Neural cell (in vitro differentiated cells): ENCODE data around the gene MAP3K14. TPM values are rescaled to one million over a fixed set of nuclear protein-coding genes. Genes with fewer than 3 reads are reported as not detected.

ENCODE experiments used
- H2AFZ ChIP-seq: fragments of 200-600, 300-800 bp; sonication (generic), shearing (Covaris generic); 2 replicates; pipeline ENCODE4 v1.6.0; 2014; ENCODE audit warnings: low read depth, mild to moderate bottlenecking, antibody characterized with exemption, low read length, moderate library complexity
- H3F3A ChIP-seq: fragments of 200-600 bp; shearing (Covaris generic); 2 replicates; pipeline ENCODE4 v1.6.1; 2016; ENCODE audit warnings: mild to moderate bottlenecking, moderate library complexity, mixed read lengths, antibody characterized with exemption, low read length; ENCODE audit not compliant: insufficient read depth, poor library complexity, severe bottlenecking
- H3K27ac ChIP-seq: fragments of 200-600, 300-800 bp; sonication (generic), shearing (Covaris generic); 2 replicates; pipeline ENCODE4 v1.5.1; 2014; ENCODE audit warnings: mild to moderate bottlenecking, low read length, moderate library complexity
- H3K27me3 ChIP-seq: fragments of 300-800, 200-600 bp; sonication (generic), shearing (Covaris generic); 2 replicates; pipeline ENCODE4 v1.6.0; 2014; ENCODE audit warnings: mild to moderate bottlenecking, low read depth, low read length, moderate library complexity; ENCODE audit not compliant: insufficient read depth
- H3K36me3 ChIP-seq: fragments of 300-800, 200-600 bp; sonication (generic), shearing (Covaris generic); 2 replicates; pipeline ENCODE4 v1.5.1; 2014; ENCODE audit warnings: mild to moderate bottlenecking, antibody characterized with exemption, low read length, moderate library complexity; ENCODE audit not compliant: insufficient read depth
- H3K4me2 ChIP-seq: fragments of 300-800, 200-600 bp; sonication (generic), shearing (Covaris generic); 2 replicates; pipeline ENCODE4 v1.6.0; 2014; ENCODE audit warnings: mild to moderate bottlenecking, low read length
- H3K4me3 ChIP-seq: fragments of 300-800, 200-600 bp; sonication (generic), shearing (Covaris generic); 2 replicates; pipeline ENCODE4 v1.5.1; 2014; ENCODE audit warnings: mild to moderate bottlenecking, low read length, moderate library complexity
- H3K79me2 ChIP-seq: fragments of 200-600 bp; shearing (Covaris generic); replicated peaks from 2 replicates; pipeline ENCODE4 v1.6.0; 2014; ENCODE audit warnings: mild to moderate bottlenecking, low read length, moderate library complexity; ENCODE audit not compliant: insufficient read depth
- H3K9ac ChIP-seq: fragments of 300-800, 200-600 bp; sonication (generic), shearing (Covaris generic); 2 replicates; pipeline ENCODE4 v1.6.1; 2016; ENCODE audit warnings: mild to moderate bottlenecking, low read length, mixed read lengths
- H3K9me2 ChIP-seq: fragments of 200-600 bp; shearing (Covaris generic); 2 replicates; pipeline ENCODE4 v1.6.1; 2016; ENCODE audit warnings: mild to moderate bottlenecking, low read length, mixed read lengths; ENCODE audit not compliant: insufficient read depth
- H3K9me3 ChIP-seq: fragments of 200-600, 300-800 bp; sonication (generic), shearing (Covaris generic); 2 replicates; pipeline ENCODE4 v1.6.1; 2016; ENCODE audit warnings: mild to moderate bottlenecking, mixed run types, low read length, moderate library complexity, mixed read lengths
- H4K20me1 ChIP-seq: fragments of 200-600 bp; shearing (Covaris generic); 2 replicates; pipeline ENCODE4 v1.6.1; 2016; ENCODE audit warnings: mild to moderate bottlenecking, mixed run types; ENCODE audit not compliant: insufficient read depth
- CTCF ChIP-seq: fragments of 450-650 bp; IDR thresholded peaks from 2 replicates; pipeline ENCODE4 v1.5.1; 2014; ENCODE audit warnings: antibody characterized with exemption, mild to moderate bottlenecking, moderate library complexity; ENCODE audit not compliant: poor library complexity, severe bottlenecking
- EP300 ChIP-seq: fragments of 450-650 bp; conservative IDR thresholded peaks from 2 replicates; pipeline ENCODE4 v1.6.1; 2014; ENCODE audit warnings: antibody characterized with exemption, mild to moderate bottlenecking, moderate library complexity; ENCODE audit not compliant: poor library complexity, severe bottlenecking
- EZH2 ChIP-seq: fragments of 200-600, 300-800 bp; shearing (Covaris generic), sonication (generic); IDR thresholded peaks from 2 replicates; pipeline ENCODE4 v1.6.1; 2014; ENCODE audit warnings: antibody characterized with exemption, low read length, borderline replicate concordance, mild to moderate bottlenecking; ENCODE audit not compliant: insufficient read depth, poor library complexity, severe bottlenecking
- MXI1 ChIP-seq: fragments of 450-650 bp; conservative IDR thresholded peaks from 2 replicates; pipeline ENCODE4 v1.6.1; 2014; ENCODE audit warnings: antibody characterized with exemption, mild to moderate bottlenecking; ENCODE audit not compliant: poor library complexity, severe bottlenecking
- POLR2AphosphoS5 ChIP-seq: IDR thresholded peaks from 2 replicates; pipeline ENCODE4 v1.6.1; 2012
- RAD21 ChIP-seq: fragments of 450-650 bp; conservative IDR thresholded peaks from 2 replicates; pipeline ENCODE4 v1.6.1; 2014; ENCODE audit warnings: antibody characterized with exemption, mild to moderate bottlenecking, moderate library complexity
- REST ChIP-seq: IDR thresholded peaks from 2 replicates; pipeline ENCODE4 v1.6.1; 2012; ENCODE audit warnings: borderline replicate concordance
- SMC3 ChIP-seq: fragments of 450-650 bp; conservative IDR thresholded peaks from 2 replicates; pipeline ENCODE4 v1.6.1; 2014; ENCODE audit warnings: antibody characterized with exemption, mild to moderate bottlenecking, moderate library complexity; ENCODE audit not compliant: poor library complexity
- TAF1 ChIP-seq: IDR thresholded peaks from 2 replicates; pipeline ENCODE4 v1.6.1; 2012; ENCODE audit warnings: low read depth
- polyA plus RNA-seq: library from polyadenylated mRNA; depleted of rRNA; stranded (reverse); fragments of >200 nt; gene quantifications from 2 replicates; pipeline ENCODE4 v1.2.3, GENCODE V29; 2014

Gene MAP3K14
- polyA plus RNA-seq, 1 donor from 2014 or later, result 6.7 TPM

- no peaks in the 10 kb centered on the region for H3K36me3 ChIP-seq
- no peaks in the 10 kb centered on the region for H3K27me3 ChIP-seq
- H2AFZ ChIP-seq, result no peak overlapping the region
- H3K79me2 ChIP-seq, result no peaks in the 10 kb centered on the region
- H3K9ac ChIP-seq, result no peak overlapping the region
- no peak for TF ChIP-seq EZH2
- TF ChIP-seq CTCF, result no peak
- no peak for TF ChIP-seq MXI1
- no peak for TF ChIP-seq SMC3
- no peak for TF ChIP-seq EP300
- no peak for TF ChIP-seq REST
- TF ChIP-seq POLR2AphosphoS5, result no peak
- TF ChIP-seq RAD21, result no peak
- TF ChIP-seq TAF1, result no peak
- no peaks in the 10 kb centered on the region for H3K9me3 ChIP-seq
- H3K4me2 ChIP-seq, result no peak overlapping the region
- no peaks in the 10 kb centered on the region for H3F3A ChIP-seq
- H3K9me2 ChIP-seq, result no peaks in the 10 kb centered on the region
- no peak overlapping the region for H3K27ac ChIP-seq
- no peak overlapping the region for H3K4me3 ChIP-seq
- H4K20me1 ChIP-seq, result no peaks in the 10 kb centered on the region
Measured at GRCh38 chr17:45306623-45307022, 10.2 kb downstream of the MAP3K14 start.

- Histone ChIP-seq H4K20me1 (no peaks in the 10 kb centered on the region), H3K27ac (no peak overlapping the region), H3K4me3 (no peak overlapping the region), H3K79me2 (no peaks in the 10 kb centered on the region), H3K4me2 (no peak overlapping the region), H3K27me3 (no peaks in the 10 kb centered on the region), H3K9ac (no peak overlapping the region), H3K36me3 (no peaks in the 10 kb centered on the region), H3K9me2 (no peaks in the 10 kb centered on the region), H3K9me3 (no peaks in the 10 kb centered on the region), H2AFZ (no peak overlapping the region), H3F3A (no peaks in the 10 kb centered on the region)
- no peak for TF ChIP-seq SMC3
Measured at GRCh38 chr17:45306094-45306493, 10.7 kb downstream of the MAP3K14 start.

- no peak for TF ChIP-seq SMC3
- TF ChIP-seq POLR2AphosphoS5, result no peak
- no peak for TF ChIP-seq TAF1
- no peak for TF ChIP-seq MXI1
- TF ChIP-seq RAD21, result no peak
- TF ChIP-seq EP300, result no peak
- no peak for TF ChIP-seq EZH2
- no peak for TF ChIP-seq CTCF
- TF ChIP-seq REST, result no peak
- Histone ChIP-seq H3K4me2 (no peak overlapping the region), H3K9me3 (no peaks in the 10 kb centered on the region), H4K20me1 (no peaks in the 10 kb centered on the region), H3K4me3 (no peak overlapping the region), H3K9ac (no peak overlapping the region), H2AFZ (no peak overlapping the region), H3K79me2 (no peaks in the 10 kb centered on the region), H3F3A (no peaks in the 10 kb centered on the region), H3K27ac (no peak overlapping the region), H3K36me3 (no peaks in the 10 kb centered on the region), H3K9me2 (no peaks in the 10 kb centered on the region), H3K27me3 (no peaks in the 10 kb centered on the region)
Measured at GRCh38 chr17:45305530-45306087, 11.2 kb downstream of the MAP3K14 start.
